Left cardiac atrium (tissue), 4 donors: ENCODE measurements around the gene MRI1. TPM values are rescaled to one million over a fixed set of nuclear protein-coding genes. Genes with fewer than 3 reads are reported as not detected.
"Not testable (repeated sequence)": the region's sequence is repeated elsewhere in the genome, so short reads cannot be mapped to it uniquely, and the experiment has no call there.

Experiments
- ATAC-seq, 2 donors: fragments of 200-7000 bp; cut with Tn5 transposase; one replicate each; pipeline ENCODE4 v1.9.1; 2020; ENCODE audit warnings: mild to moderate bottlenecking in 2 of 2, moderate library complexity in 2 of 2
- DNase-seq: peaks from one replicate; pipeline ENCODE4 v3.0.0-alpha.2; 2020
- intact Hi-C, 2 donors: fragments of 100-400 bp; cut with DNase I; formaldehyde crosslinking; loops; one replicate each; pipeline versions ENCODE4 v1.14.1 to v1.15.1; 2022 to 2023
- total RNA-seq, 2 donors: library from RNA; stranded (reverse); fragmentation: NEBNext Ultra II Directional; extraction: Animal tissue kit (Norgen Biotek cat#: 25700); gene quantifications; one replicate each; pipeline ENCODE4 v1.2.1, GENCODE V29; 2021
- donor health status: DM: no; HTN: yes; CAD: no.
- donor health status: DM: no; HTN: yes; CAD: no; lungs with severe emphysema.
- donor health status: DM: yes; HTN: yes; CAD: no.
- donor health status: Dilated cardiomyopathy.

The MRI1 gene
- total RNA-seq, 2 donors from 2014 or later: 15.8 to 16.4 TPM

DNA sequence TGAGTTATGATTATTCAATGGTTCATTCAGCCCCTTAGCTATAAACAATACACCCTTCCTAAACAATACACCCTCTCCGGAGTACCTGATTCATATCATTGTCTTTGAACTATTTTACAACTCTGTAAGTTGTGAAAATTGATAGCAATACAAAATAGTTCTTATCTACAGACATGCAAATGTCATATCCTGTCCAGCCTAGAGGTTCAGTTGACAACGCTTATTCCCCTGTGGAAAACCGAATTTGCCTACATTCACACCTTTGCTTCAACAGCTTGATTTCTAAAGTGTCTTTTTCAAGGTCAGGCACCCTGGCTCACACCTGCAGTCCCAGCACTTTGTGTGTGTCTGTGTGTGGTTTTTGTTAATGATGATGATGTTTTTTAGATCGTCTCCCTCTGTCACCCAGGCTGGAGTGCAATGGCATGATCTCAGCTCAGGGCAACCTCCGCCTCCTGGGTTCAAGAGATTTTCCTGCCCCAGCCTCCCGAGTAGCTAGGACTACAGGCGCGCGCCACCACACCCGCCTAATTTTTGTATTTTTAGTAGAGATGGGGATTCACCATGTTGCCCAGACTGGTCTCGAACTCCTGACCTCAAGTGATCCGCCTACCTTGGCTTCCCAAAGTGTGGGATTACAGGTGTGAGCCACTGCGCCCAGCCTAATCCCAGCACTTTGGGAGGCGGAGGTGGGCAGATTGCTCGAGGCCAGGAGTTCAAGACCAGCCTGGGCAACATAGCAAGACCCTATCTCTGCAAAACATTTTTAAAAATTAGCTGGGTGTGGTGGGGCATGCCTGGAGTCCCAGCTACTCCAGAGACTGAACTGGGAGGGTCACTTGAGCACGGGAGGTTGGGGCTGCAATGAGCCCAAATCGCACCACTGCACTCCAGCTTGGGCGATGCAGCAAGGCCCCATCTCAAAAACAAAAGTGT lies 19.5 kb downstream of the MRI1 start:
- intact Hi-C loops: loop anchor here in 1 of 2 donors (2.0 kb wide), 1 partner anchor 79 kb away; no protein-coding TSS in a partner anchor
- ATAC-seq: no peak
- no peak for DNase-seq

- intact Hi-C loops: loop anchor here (2.0 to 5.0 kb wide), 2 partner anchors 77 to 78 kb away; no protein-coding TSS in a partner anchor
- ATAC-seq (peak; percentile 61 to 78), DNase-seq (peak; percentile 83)
Observed at GRCh38 chr19:13784731-13785452, 20.6 kb downstream of the MRI1 start.

- ATAC-seq (peak; percentile 5 to 6), DNase-seq (peak; percentile 48)
- intact Hi-C loops: loop anchor here in 1 of 2 donors (5.0 kb wide), 1 partner anchor 73 kb away; no protein-coding TSS in a partner anchor
Observed at GRCh38 chr19:13788991-13789390, 24.7 kb downstream of the MRI1 start.

DNA sequence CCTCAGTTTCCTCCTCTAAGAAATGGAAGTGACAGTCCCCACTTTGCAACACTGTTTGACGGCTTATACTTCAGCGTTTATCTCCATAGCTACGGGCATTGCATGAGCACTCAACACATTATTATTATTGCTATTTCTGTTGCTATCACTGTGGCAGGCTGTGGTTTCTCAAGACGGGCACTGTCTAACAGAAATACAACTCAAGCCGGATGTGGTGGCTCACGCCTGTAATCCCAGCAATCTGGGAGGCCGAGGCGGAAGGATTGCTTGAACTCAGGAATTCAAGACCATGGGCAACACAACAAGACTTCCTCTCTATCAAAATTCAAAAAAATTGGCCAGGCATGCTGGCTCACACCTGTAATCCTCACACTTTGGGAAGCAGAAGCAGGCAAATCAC lies 26.0 kb downstream of the MRI1 start:
- intact Hi-C loops: no loop called here
- ATAC-seq (no peak), DNase-seq (no peak)

DNA sequence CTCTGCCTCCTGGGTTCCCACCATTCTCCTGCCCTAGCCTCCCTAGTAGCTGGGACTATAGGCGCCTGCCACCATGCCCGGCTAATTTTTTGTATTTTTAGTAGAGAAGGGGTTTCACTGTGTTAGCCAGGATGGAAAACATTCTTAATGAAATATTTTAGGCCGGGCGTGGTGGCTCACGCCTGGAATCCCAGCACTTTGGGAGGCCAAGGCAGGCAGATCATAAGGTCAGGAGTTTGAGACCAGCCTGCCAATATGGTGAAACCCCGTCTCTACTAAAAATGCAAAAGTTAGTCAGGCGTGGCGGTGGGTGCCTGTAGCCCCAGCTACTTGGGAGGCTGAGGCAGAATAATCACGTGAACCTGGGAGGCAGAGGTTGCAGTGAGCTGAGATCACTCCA lies 29.0 kb downstream of the MRI1 start:
- intact Hi-C loops, DNase-seq, ATAC-seq: not testable (repeated sequence)

- ATAC-seq (peak; percentile 24 to 52), DNase-seq (peak; percentile 83)
- intact Hi-C loops: no loop called here
Observed at GRCh38 chr19:13794398-13794756, 30.1 kb downstream of the MRI1 start.

- intact Hi-C loops: loop anchor here in 1 of 2 donors (5.0 kb wide), 1 partner anchor 37 kb away; no protein-coding TSS in a partner anchor
- peak; percentile 99 for DNase-seq
- peak; percentile 95 to 98 for ATAC-seq
Observed at GRCh38 chr19:13794757-13795589, 30.7 kb downstream of the MRI1 start, which contains the start of gene ZSWIM4. ZSWIM4 (plus strand) TSS chr19:13795443; CDS start chr19:13795649, 206 bp downstream.

DNA sequence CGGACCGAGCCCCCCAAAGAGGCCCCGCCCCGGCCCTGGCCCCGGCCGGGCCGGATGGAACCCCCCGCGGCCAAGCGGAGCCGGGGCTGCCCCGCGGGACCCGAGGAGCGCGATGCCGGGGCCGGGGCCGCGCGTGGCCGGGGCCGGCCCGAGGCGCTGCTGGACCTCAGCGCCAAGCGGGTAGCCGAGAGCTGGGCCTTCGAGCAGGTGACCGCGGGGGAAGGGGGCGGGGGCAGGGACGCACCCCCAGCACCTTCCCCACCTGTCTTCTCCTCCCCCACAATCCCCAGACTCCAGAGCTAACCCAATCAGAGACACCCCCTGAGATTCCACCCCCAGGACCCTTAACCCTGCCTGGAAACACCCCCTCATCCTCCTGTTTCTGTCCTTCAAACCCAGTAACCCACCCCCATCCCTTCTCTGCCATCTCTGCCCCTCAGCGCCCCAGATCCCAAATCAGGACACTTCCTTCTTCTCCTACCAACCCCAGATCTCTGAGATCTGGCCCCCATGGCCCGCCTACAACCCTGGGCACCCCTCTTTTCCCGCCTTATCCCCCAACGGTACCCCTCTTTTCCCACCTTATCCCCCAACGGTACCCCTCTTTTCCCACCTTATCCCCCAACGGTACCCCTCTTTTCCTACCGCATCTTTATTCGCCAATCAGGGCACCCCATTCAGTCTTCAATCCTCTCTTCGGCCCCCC lies 31.4 kb downstream of the MRI1 start:
- ATAC-seq (peak; percentile 6 to 20), DNase-seq (no peak)
- intact Hi-C loops: loop anchor here in 1 of 2 donors (5.0 kb wide), 1 partner anchor 37 kb away; no protein-coding TSS in a partner anchor

DNA sequence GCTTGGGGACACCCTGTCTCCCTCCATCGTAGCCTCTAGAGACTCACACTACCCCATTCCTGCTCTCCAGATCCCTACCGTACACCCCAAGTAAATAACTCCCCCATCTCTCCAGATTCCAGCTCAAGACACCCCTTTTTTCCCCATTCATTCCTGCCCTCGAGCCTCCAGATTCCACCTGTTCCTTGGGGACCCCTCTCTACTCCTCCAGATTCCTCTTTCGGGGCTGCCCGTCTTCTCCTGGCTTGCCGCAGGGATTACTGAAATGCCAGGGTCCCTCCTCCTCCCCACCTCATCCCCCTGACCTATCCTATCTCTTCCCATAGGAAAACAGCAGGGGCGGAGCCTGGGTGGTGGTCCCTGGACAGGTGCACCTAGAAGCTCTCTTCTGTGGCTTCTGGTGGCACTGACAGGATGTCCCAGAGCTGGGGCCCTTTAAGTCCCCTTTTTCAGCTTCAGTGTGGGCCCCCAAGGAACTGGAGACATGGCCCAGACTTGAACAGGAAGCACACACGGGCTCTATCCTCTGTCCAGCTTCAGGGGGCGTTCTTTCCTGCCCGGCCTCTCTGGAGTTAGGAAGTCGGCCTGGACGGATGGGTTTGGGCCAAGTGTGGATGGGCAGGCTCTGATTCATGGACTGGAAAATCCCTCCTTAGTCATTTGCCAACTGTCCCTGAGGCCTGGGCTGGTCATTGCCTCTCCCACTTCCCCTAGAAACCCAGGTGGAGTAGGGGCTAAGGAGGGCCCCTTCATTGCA lies 32.2 kb downstream of the MRI1 start:
- DNase-seq (peak; percentile 91), ATAC-seq (peak; percentile 24 to 55)
- intact Hi-C loops: loop anchor here in 1 of 2 donors (5.0 kb wide), 1 partner anchor 36 kb away; no protein-coding TSS in a partner anchor

DNA sequence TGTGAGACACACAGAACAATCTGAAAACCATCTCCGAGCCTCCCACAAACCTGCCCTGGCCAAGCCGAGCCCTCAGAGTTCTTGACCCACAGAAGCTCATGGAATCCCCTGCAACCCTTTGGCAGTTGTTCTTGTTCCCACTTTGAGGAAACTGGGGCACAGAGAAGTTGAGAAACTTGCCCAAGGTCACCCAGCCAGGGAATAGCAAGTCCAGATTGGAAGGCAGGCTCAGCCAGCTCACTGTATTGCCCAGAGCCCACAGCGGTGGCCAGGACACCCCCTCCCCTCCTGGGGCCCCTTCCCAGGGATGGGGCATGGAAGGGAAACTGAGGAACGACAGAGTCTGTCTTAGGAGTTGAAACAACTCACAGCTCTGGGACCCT lies 32.7 kb downstream of the MRI1 start:
- DNase-seq (no peak), ATAC-seq (no peak)
- intact Hi-C loops: loop anchor here in 1 of 2 donors (5.0 kb wide), 1 partner anchor 35 kb away; no protein-coding TSS in a partner anchor

- ATAC-seq (peak in 1 of 2 donors; percentile 1), DNase-seq (peak; percentile 73)
- intact Hi-C loops: loop anchor here in 1 of 2 donors (5.0 kb wide), 1 partner anchor 34 kb away; no protein-coding TSS in a partner anchor
Observed at GRCh38 chr19:13797870-13798269, 33.5 kb downstream of the MRI1 start.

- no peak for ATAC-seq
- DNase-seq: no peak
- intact Hi-C loops: loop anchor here in 1 of 2 donors (5.0 kb wide), 1 partner anchor 33 kb away; no protein-coding TSS in a partner anchor
Observed at GRCh38 chr19:13799669-13800068, 35.3 kb downstream of the MRI1 start.

DNA sequence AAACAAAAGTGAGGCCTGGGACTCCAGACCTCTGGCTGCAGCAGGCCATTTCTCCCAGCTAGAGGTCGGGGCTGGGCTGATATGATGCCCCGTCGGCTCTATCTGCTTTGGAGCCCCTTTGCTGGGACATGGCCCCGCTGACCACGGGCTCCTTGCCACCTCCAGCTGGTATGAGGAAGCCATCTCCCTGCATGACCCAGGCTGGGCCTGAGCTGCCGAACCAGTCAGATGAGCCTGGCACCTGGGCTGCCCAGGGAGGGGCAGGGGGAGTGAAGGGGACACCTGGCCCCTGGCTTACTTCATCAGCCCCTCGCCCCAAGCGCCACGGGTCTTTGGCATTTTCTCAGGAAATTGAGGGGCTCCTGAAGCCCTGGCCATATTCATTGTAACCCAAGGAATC lies 38.7 kb downstream of the MRI1 start:
- ATAC-seq: no peak
- no peak for DNase-seq
- intact Hi-C loops: no loop called here

DNA sequence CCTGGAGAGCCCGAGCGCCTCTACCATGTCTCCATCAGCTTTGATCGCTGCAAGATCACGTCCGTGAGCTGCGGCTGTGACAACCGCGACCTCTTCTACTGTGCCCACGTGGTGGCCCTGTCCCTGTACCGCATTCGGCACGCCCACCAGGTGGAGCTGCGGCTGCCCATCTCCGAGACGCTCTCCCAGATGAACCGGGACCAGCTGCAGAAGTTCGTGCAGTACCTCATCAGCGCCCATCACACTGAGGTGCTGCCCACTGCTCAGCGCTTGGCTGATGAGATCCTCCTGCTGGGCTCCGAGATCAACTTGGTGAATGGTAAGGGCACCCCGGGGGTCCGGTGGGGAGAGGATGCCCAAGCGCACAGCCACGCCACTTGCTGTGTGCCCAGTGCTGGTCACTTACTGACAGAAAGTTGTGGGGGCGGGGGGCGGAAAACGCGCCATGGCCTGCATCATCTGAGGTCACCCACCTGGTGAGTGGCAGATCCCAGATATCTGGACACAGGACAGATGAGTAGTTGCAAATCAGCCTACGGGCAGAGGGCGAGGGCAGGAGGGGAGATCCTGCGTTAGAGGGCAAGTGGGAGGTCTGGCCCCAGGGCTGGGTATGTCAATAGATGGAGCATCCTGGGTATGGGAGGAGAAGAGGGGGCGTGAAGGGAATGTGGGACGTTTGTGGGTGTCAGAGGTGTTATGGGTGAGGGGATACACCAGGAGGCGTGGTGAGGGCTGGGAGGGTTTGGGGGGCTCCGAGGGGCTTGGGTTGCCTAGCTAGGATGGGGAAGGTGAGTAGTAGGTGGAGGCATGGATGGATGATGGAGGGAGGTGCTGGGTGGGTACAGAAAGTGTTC lies 40.7 kb downstream of the MRI1 start:
- ATAC-seq (peak; percentile 41 to 47), DNase-seq (no peak)
- intact Hi-C loops: loop anchor here in 1 of 2 donors (2.0 kb wide), 1 partner anchor 58 kb away; no protein-coding TSS in a partner anchor

DNA sequence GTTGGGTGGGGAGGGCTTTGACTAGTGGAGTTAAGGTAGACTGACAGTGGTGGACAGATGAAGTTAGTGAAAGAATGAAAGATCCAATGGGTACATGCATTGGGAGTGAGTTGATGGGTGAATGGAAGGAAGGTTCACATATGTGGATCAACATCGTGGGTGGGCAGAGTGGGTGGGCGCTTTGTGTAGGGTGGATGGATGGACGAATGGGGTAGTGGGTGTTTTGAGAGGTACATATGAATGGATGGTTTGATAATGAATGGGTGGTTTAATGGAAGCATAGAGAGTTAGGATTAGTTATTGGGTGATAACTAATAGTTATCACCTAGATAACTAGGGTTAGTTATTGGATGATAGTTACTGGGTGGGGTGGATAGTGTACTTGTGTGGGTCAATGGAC lies 42.4 kb downstream of the MRI1 start:
- DNase-seq: no peak
- intact Hi-C loops: no loop called here

DNA sequence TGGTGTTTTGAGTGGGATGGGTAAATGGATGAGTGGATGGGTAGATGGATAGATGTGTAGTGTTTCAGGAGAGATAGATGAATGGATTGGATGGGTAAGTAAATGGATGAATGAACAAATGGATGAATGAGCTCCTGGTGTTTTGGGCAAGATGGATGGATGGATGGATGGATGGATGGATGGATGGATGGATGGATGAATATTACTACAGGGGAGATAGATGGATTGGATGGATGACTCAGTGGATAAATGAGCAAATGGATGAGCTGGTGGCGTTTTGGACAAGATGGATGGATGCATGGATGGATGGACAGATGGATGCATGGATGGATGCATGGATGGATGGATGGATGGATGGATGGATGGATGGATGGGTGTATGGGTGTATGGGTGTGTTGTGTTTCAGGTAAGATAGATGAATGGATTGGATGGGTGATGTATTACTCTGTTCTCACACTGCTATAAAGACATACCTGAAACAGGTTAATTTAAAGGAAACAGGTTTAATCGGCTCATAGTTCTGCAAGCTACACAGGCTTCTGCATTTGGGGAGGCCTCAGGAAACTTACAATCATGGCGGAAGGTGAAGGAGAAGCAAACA lies 43.2 kb downstream of the MRI1 start:
- intact Hi-C loops: no loop called here
- DNase-seq: no peak
- no peak for ATAC-seq

More for the DNA sequence above, 42.4 kb downstream of the MRI1 start:
- no peak for ATAC-seq
